ENCODE results near the gene ASCL2. TPM values are rescaled to one million over a fixed set of nuclear protein-coding genes. Genes with fewer than 3 reads are reported as not detected.
A peak's percentile ranks its signal among the peaks of the same experiment; 100 is the strongest.

ASCL2 gene
- total and polyA plus RNA-seq, 8 donors: 0.24 to 7.0 (median 0.95) TPM

- ATAC-seq (no peak), FAIRE-seq (no peak), DNase-seq (no peak)
- H3K27me3 ChIP-seq: peaks cover 0 to 9% (median 3%) of the 10 kb centered on the region in 4 donors
- peaks cover 0 to 3% (median 0%) of the 10 kb centered on the region in 3 donors for H3K4me1 ChIP-seq
- TF ChIP-seq CTCF (IDR thresholded peaks at IDR 0.05): no peak
- H3K27ac ChIP-seq: no peak overlapping the region
- no peaks in the 10 kb centered on the region for H3K9me3 ChIP-seq
- H3K36me3 ChIP-seq: no peaks in the 10 kb centered on the region
- H3K4me3 ChIP-seq: no peak overlapping the region
- WGBS, 2 donors: 83 to 85% methylated on average over 15 of the region's 15 CpGs
- intact Hi-C loops (cut with DNase I): no loop called here
Measured at GRCh38 chr11:2273311-2273710, 2.9 kb upstream of the ASCL2 start.

- peaks cover 0 to 3% (median 0%) of the 10 kb centered on the region in 3 donors for H3K4me1 ChIP-seq
- FAIRE-seq (no peak), ATAC-seq (no peak), DNase-seq (no peak)
- H3K9me3 ChIP-seq: no peaks in the 10 kb centered on the region
- 74 to 85% methylated on average over 7 of the region's 7 CpGs for WGBS, 2 donors
- H3K27ac ChIP-seq: no peak overlapping the region
- intact Hi-C loops (cut with DNase I): no loop called here
- H3K36me3 ChIP-seq: no peaks in the 10 kb centered on the region
- H3K27me3 ChIP-seq: peaks cover 0 to 9% (median 3%) of the 10 kb centered on the region in 4 donors
- no peak for TF ChIP-seq CTCF (IDR thresholded peaks at IDR 0.05)
- no peak overlapping the region for H3K4me3 ChIP-seq
Measured at GRCh38 chr11:2272946-2273280, 2.5 kb upstream of the ASCL2 start.

- no peaks in the 10 kb centered on the region for H3K9me3 ChIP-seq
- TF ChIP-seq CTCF (IDR thresholded peaks at IDR 0.05): no peak
- intact Hi-C loops (cut with DNase I): no loop called here
- FAIRE-seq (no peak), DNase-seq (peak in 1 of 6 donors; percentile 39), ATAC-seq (no peak)
- H3K27me3 ChIP-seq: peaks cover 0 to 9% (median 3%) of the 10 kb centered on the region in 4 donors
- no peak overlapping the region for H3K4me3 ChIP-seq
- H3K4me1 ChIP-seq: peaks cover 0 to 3% (median 0%) of the 10 kb centered on the region in 3 donors
- no peak overlapping the region for H3K27ac ChIP-seq
- WGBS, 2 donors: 78 to 88% methylated on average over 21 of the region's 21 CpGs
- no peaks in the 10 kb centered on the region for H3K36me3 ChIP-seq
Measured at GRCh38 chr11:2272228-2272945, 2.0 kb upstream of the ASCL2 start.

GRCh38 chr11:2271327-2272227 lies 1.2 kb upstream of the ASCL2 start:
- no peak for TF ChIP-seq CTCF (IDR thresholded peaks at IDR 0.05)
- ATAC-seq: no peak
- Histone ChIP-seq H3K4me1 (peaks cover 0 to 3% (median 0%) of the 10 kb centered on the region in 3 donors), H3K27ac (no peak overlapping the region), H3K9me3 (no peaks in the 10 kb centered on the region), H3K27me3 (peaks cover 0 to 9% (median 3%) of the 10 kb centered on the region in 4 donors), H3K36me3 (no peaks in the 10 kb centered on the region), H3K4me3 (no peak overlapping the region)
- FAIRE-seq: no peak
- 30 to 31% methylated on average over 40 to 45 of the region's 45 CpGs for WGBS, 2 donors
- intact Hi-C loops (cut with DNase I): no loop called here
- DNase-seq: peak in 2 of 6 donors; percentile 15 to 52

Measured in pancreas (tissue), 10 donors.